Activated T-helper 1 cell treated with anti-CD3 and anti-CD28 coated beads, Interleukin-12 subunit alpha, Interleukin-12 subunit beta, Interleukin-2, Interleukin-4 antibody, amounts not matched to agents 30 ng/mL and 10 ng/mL and 1 ng/mL, durations not matched to agents 14 hours and 24 hours and 36 hours (primary cell): ENCODE measurements around the gene SCN4B. TPM values are rescaled to one million over a fixed set of nuclear protein-coding genes. Genes with fewer than 3 reads are reported as not detected.
A peak's percentile ranks its signal among the peaks of the same experiment; 100 is the strongest.

Experiments used
- DNase-seq: peaks from one replicate; pipeline ENCODE4 v3.0.0; 2021; ENCODE audit warnings: low spot score
- H3K27ac Mint-ChIP-seq: one replicate; pipeline ENCODE4 v1.8.0; 2021; ENCODE audit warnings: mild to moderate bottlenecking, mixed read lengths
- H3K27me3 Mint-ChIP-seq: one replicate; pipeline ENCODE4 v1.8.0; 2022; ENCODE audit warnings: mild to moderate bottlenecking, moderate library complexity, mixed read lengths; ENCODE audit not compliant: insufficient read depth
- H3K36me3 Mint-ChIP-seq: one replicate; pipeline ENCODE4 v1.8.0; 2021; ENCODE audit warnings: low read depth, mixed read lengths
- H3K4me1 Mint-ChIP-seq: one replicate; pipeline ENCODE4 v1.8.0; 2021; ENCODE audit warnings: low read depth, mixed read lengths
- H3K4me3 Mint-ChIP-seq: one replicate; pipeline ENCODE4 v1.8.0; 2021; ENCODE audit warnings: mild to moderate bottlenecking, moderate library complexity, mixed read lengths
- H3K9me3 Mint-ChIP-seq: one replicate; pipeline ENCODE4 v1.8.0; 2021; ENCODE audit warnings: mixed read lengths
- intact Hi-C: fragments of 100-400 bp; cut with micrococcal nuclease; formaldehyde crosslinking; loops from one replicate; pipeline ENCODE4 v1.15.1; 2024
- total RNA-seq: library from RNA; stranded (reverse); gene quantifications from 2 replicates; pipeline ENCODE4 v1.2.3, GENCODE V29; 2022

The SCN4B gene
- total RNA-seq, 1 donor from 2014 or later: 0.08 TPM

GRCh38 chr11:118144301-118145268, 8.0 kb downstream of the SCN4B start:
- intact Hi-C loops: loop anchor here (1.0 to 5.0 kb wide), 12 partner anchors 9 to 515 kb away; partner anchors contain the start of genes ATP5MG, CD3D, CD3G and UBE4A
- Mint-ChIP-seq H3K27ac (peak overlapping the region; percentile 9), H3K9me3 (no peaks in the 10 kb centered on the region), H3K4me3 (peak overlapping the region; percentile 87), H3K27me3 (peaks cover 41% of the 10 kb centered on the region), H3K4me1 (peaks cover 17% of the 10 kb centered on the region), H3K36me3 (no peaks in the 10 kb centered on the region)
- DNase-seq: no peak

GRCh38 chr11:118143661-118144185, 8.9 kb downstream of the SCN4B start:
- Mint-ChIP-seq H3K27ac (no peak overlapping the region), H3K4me3 (no peak overlapping the region), H3K4me1 (peaks cover 17% of the 10 kb centered on the region), H3K9me3 (no peaks in the 10 kb centered on the region), H3K27me3 (peaks cover 47% of the 10 kb centered on the region), H3K36me3 (no peaks in the 10 kb centered on the region)
- no peak for DNase-seq
- intact Hi-C loops: loop anchor here (2.0 kb wide), 2 partner anchors 215 to 467 kb away; partner anchors contain the start of gene UBE4A

- no peak overlapping the region for H3K4me3 Mint-ChIP-seq
- DNase-seq: no peak
- intact Hi-C loops: no loop called here
Measured at GRCh38 chr11:118142809-118143208, 9.8 kb downstream of the SCN4B start.

GRCh38 chr11:118142081-118142480, 10.5 kb downstream of the SCN4B start:
- H3K4me1 Mint-ChIP-seq: peaks cover 17% of the 10 kb centered on the region
- no peaks in the 10 kb centered on the region for H3K9me3 Mint-ChIP-seq
- DNase-seq: no peak
- no peak overlapping the region for H3K27ac Mint-ChIP-seq
- H3K4me3 Mint-ChIP-seq: no peak overlapping the region
- intact Hi-C loops: no loop called here
- peaks cover 39% of the 10 kb centered on the region for H3K27me3 Mint-ChIP-seq
- H3K36me3 Mint-ChIP-seq: no peaks in the 10 kb centered on the region

More at GRCh38 chr11:118142809-118143208, 9.8 kb downstream of the SCN4B start:
- Mint-ChIP-seq H3K4me1 (peaks cover 17% of the 10 kb centered on the region), H3K9me3 (no peaks in the 10 kb centered on the region), H3K36me3 (no peaks in the 10 kb centered on the region), H3K27ac (no peak overlapping the region), H3K27me3 (peaks cover 45% of the 10 kb centered on the region)

- intact Hi-C loops: no loop called here
Measured at GRCh38 chr11:118139578-118139977, 13.0 kb downstream of the SCN4B start.

GRCh38 chr11:118138839-118139420, 13.7 kb downstream of the SCN4B start:
- H3K4me3 Mint-ChIP-seq: no peak overlapping the region
- no peak overlapping the region for H3K27ac Mint-ChIP-seq
- H3K36me3 Mint-ChIP-seq: no peaks in the 10 kb centered on the region
- DNase-seq: no peak
- no peaks in the 10 kb centered on the region for H3K9me3 Mint-ChIP-seq
- intact Hi-C loops: no loop called here
- peaks cover 12% of the 10 kb centered on the region for H3K4me1 Mint-ChIP-seq
- peaks cover 24% of the 10 kb centered on the region for H3K27me3 Mint-ChIP-seq

More at GRCh38 chr11:118139578-118139977, 13.0 kb downstream of the SCN4B start:
- H3K36me3 Mint-ChIP-seq: no peaks in the 10 kb centered on the region
- peaks cover 12% of the 10 kb centered on the region for H3K4me1 Mint-ChIP-seq
- H3K27ac Mint-ChIP-seq: no peak overlapping the region
- peaks cover 27% of the 10 kb centered on the region for H3K27me3 Mint-ChIP-seq
- no peaks in the 10 kb centered on the region for H3K9me3 Mint-ChIP-seq
- DNase-seq: no peak
- no peak overlapping the region for H3K4me3 Mint-ChIP-seq

GRCh38 chr11:118136801-118137200, 15.8 kb downstream of the SCN4B start:
- Mint-ChIP-seq H3K4me3 (no peak overlapping the region), H3K27me3 (peaks cover 24% of the 10 kb centered on the region), H3K4me1 (no peaks in the 10 kb centered on the region), H3K27ac (no peak overlapping the region), H3K9me3 (no peaks in the 10 kb centered on the region), H3K36me3 (no peaks in the 10 kb centered on the region)
- DNase-seq: no peak
- intact Hi-C loops: no loop called here

GRCh38 chr11:118136341-118136740, 16.3 kb downstream of the SCN4B start:
- no peaks in the 10 kb centered on the region for H3K9me3 Mint-ChIP-seq
- intact Hi-C loops: no loop called here
- no peaks in the 10 kb centered on the region for H3K4me1 Mint-ChIP-seq
- H3K36me3 Mint-ChIP-seq: no peaks in the 10 kb centered on the region
- H3K27me3 Mint-ChIP-seq: peaks cover 23% of the 10 kb centered on the region
- DNase-seq: no peak
- H3K27ac Mint-ChIP-seq: no peak overlapping the region
- no peak overlapping the region for H3K4me3 Mint-ChIP-seq

- Mint-ChIP-seq H3K4me3 (no peak overlapping the region), H3K36me3 (no peaks in the 10 kb centered on the region), H3K27ac (no peak overlapping the region), H3K4me1 (no peaks in the 10 kb centered on the region), H3K27me3 (peaks cover 21% of the 10 kb centered on the region), H3K9me3 (no peaks in the 10 kb centered on the region)
- DNase-seq: no peak
- intact Hi-C loops: no loop called here
Measured at GRCh38 chr11:118135796-118136165, 16.8 kb downstream of the SCN4B start.

- H3K4me1 Mint-ChIP-seq: no peaks in the 10 kb centered on the region
- no peak for DNase-seq
- no peak overlapping the region for H3K4me3 Mint-ChIP-seq
- no peaks in the 10 kb centered on the region for H3K9me3 Mint-ChIP-seq
- intact Hi-C loops: no loop called here
- no peak overlapping the region for H3K27ac Mint-ChIP-seq
- no peaks in the 10 kb centered on the region for H3K36me3 Mint-ChIP-seq
- peaks cover 17% of the 10 kb centered on the region for H3K27me3 Mint-ChIP-seq
Measured at GRCh38 chr11:118135051-118135795, 17.4 kb downstream of the SCN4B start.

GRCh38 chr11:118133816-118134215, 18.8 kb downstream of the SCN4B start:
- Mint-ChIP-seq H3K4me1 (no peaks in the 10 kb centered on the region), H3K27me3 (peaks cover 11% of the 10 kb centered on the region), H3K9me3 (no peaks in the 10 kb centered on the region), H3K4me3 (no peak overlapping the region), H3K36me3 (no peaks in the 10 kb centered on the region), H3K27ac (no peak overlapping the region)
- no peak for DNase-seq
- intact Hi-C loops: no loop called here

- no peak overlapping the region for H3K27ac Mint-ChIP-seq
- intact Hi-C loops: no loop called here
Measured at GRCh38 chr11:118132385-118133151, 20.1 kb downstream of the SCN4B start.

More at GRCh38 chr11:118132385-118133151, 20.1 kb downstream of the SCN4B start:
- peaks cover 11% of the 10 kb centered on the region for H3K27me3 Mint-ChIP-seq
- no peak overlapping the region for H3K4me3 Mint-ChIP-seq
- DNase-seq: no peak
- no peaks in the 10 kb centered on the region for H3K9me3 Mint-ChIP-seq
- H3K4me1 Mint-ChIP-seq: no peaks in the 10 kb centered on the region
- no peaks in the 10 kb centered on the region for H3K36me3 Mint-ChIP-seq
